Natural killer cell (primary cell): Measurements from ENCODE around the gene TMCO4. TPM values are rescaled to one million over a fixed set of nuclear protein-coding genes. Genes with fewer than 3 reads are reported as not detected.

Experiments
- ATAC-seq, 3 donors: fragments of 150-1000 bp in 2 of 3; fragments of 200-7000 bp in 1 of 3; cut with Tn5 transposase; 1 replicate in 1 of 3; 2 replicates in 2 of 3; pipeline ENCODE4 v1.10.0; 2021; ENCODE audit warnings: mild to moderate bottlenecking in 2 of 3, moderate library complexity in 2 of 3
- DNase-seq, 2 donors: peaks; one replicate each; pipeline versions ENCODE4 v3.0.0 to v3.0.0-alpha.2; 2013 to 2021; ENCODE audit warnings: mixed read lengths in 1 of 2
- H3K27ac ChIP-seq: one replicate; pipeline ENCODE4 v1.5.1; 2013; ENCODE audit warnings: mild to moderate bottlenecking, low read length
- H3K27me3 ChIP-seq: one replicate; pipeline ENCODE4 v1.6.1; 2013; ENCODE audit warnings: low read length; ENCODE audit not compliant: control insufficient read depth, insufficient read depth
- H3K36me3 ChIP-seq: one replicate; pipeline ENCODE4 v1.6.1; 2013; ENCODE audit warnings: low read length; ENCODE audit not compliant: control insufficient read depth, insufficient read depth
- H3K4me1 ChIP-seq: one replicate; pipeline ENCODE4 v1.6.1; 2013; ENCODE audit warnings: low read length; ENCODE audit not compliant: control insufficient read depth, insufficient read depth
- H3K4me3 ChIP-seq: one replicate; pipeline ENCODE4 v1.5.1; 2013; ENCODE audit warnings: low read length
- H3K9me3 ChIP-seq: one replicate; pipeline ENCODE4 v1.6.1; 2013; ENCODE audit warnings: low read length; ENCODE audit not compliant: control insufficient read depth, insufficient read depth
- H3K27ac Mint-ChIP-seq, 2 donors: one replicate each; pipeline ENCODE4 v1.8.0; 2022; ENCODE audit warnings: mild to moderate bottlenecking in 2 of 2, mixed read lengths in 2 of 2, moderate library complexity in 1 of 2
- H3K27me3 Mint-ChIP-seq, 2 donors: one replicate each; pipeline ENCODE4 v1.8.0; 2022; ENCODE audit warnings: low read depth in 2 of 2, mixed read lengths in 2 of 2
- H3K36me3 Mint-ChIP-seq: one replicate; pipeline ENCODE4 v1.8.0; 2022; ENCODE audit warnings: mixed read lengths
- H3K4me1 Mint-ChIP-seq, 2 donors: one replicate each; pipeline ENCODE4 v1.8.0; 2022; ENCODE audit warnings: mixed read lengths in 2 of 2
- H3K4me3 Mint-ChIP-seq: one replicate; pipeline ENCODE4 v1.8.0; 2022; ENCODE audit warnings: mild to moderate bottlenecking, moderate library complexity, mixed read lengths
- H3K9me3 Mint-ChIP-seq, 2 donors: one replicate each; pipeline ENCODE4 v1.8.0; 2022; ENCODE audit warnings: mixed read lengths in 2 of 2
- CTCF ChIP-seq: fragments of 200-600 bp; IDR thresholded peaks from one replicate; pipeline ENCODE4 v1.8.0; 2022; ENCODE audit warnings: antibody characterized with exemption
- WGBS: methylation state at CpG from one replicate; pipeline ENCODE4 v1.1.7; 2013; ENCODE audit warnings: missing lambda C conversion rate; ENCODE audit not compliant: insufficient coverage; 5-methylcytosine and 5-hydroxymethylcytosine counted together
- intact Hi-C: fragments of 100-400 bp; cut with micrococcal nuclease; formaldehyde crosslinking; loops from one replicate; pipeline ENCODE4 v1.14.2; 2022
- total RNA-seq, 4 donors: library from RNA; stranded (reverse); fragments of 120-200 nt in 1 of 4; gene quantifications; one replicate each; pipeline versions ENCODE4 v1.2.3 to v1.2.4, GENCODE V29; 2013 to 2022

The TMCO4 gene
- total RNA-seq, 3 donors from 2014 or later (not counting 1 experiment from before 2014, with no cell fraction given), result 14.2 to 21.5 (median 18.3) TPM

GRCh38 chr1:19648689-19649088 lies 151.0 kb downstream of the TMCO4 start:
- Mint-ChIP-seq H3K4me1 (peaks cover 12 to 14% of the 10 kb centered on the region in 2 donors), H3K36me3 (no peaks in the 10 kb centered on the region), H3K27me3 (peaks cover 0 to 9% of the 10 kb centered on the region in 2 donors), H3K4me3 (no peak overlapping the region), H3K9me3 (no peaks in the 10 kb centered on the region), H3K27ac (no peak overlapping the region)
- intact Hi-C loops, result loop anchor here (5.0 kb wide), 1 partner anchor 51 kb away; a partner anchor contains a TSS
- no peak for TF ChIP-seq CTCF
- Histone ChIP-seq H3K9me3 (no peaks in the 10 kb centered on the region), H3K27ac (no peak overlapping the region), H3K4me1 (peaks cover 19% of the 10 kb centered on the region), H3K27me3 (peaks cover 12% of the 10 kb centered on the region), H3K4me3 (no peak overlapping the region), H3K36me3 (no peaks in the 10 kb centered on the region)
- ATAC-seq (no peak), DNase-seq (no peak)
- 90% methylated on average over 11 of the region's 11 CpGs for WGBS

GRCh38 chr1:19648239-19648638 lies 151.5 kb downstream of the TMCO4 start:
- WGBS, result 76% methylated on average over 14 of the region's 14 CpGs
- H3K27me3 ChIP-seq, result peaks cover 16% of the 10 kb centered on the region
- no peaks in the 10 kb centered on the region for H3K36me3 ChIP-seq
- H3K4me1 Mint-ChIP-seq, result peaks cover 17 to 18% of the 10 kb centered on the region in 2 donors
- H3K4me3 Mint-ChIP-seq, result no peak overlapping the region
- H3K27me3 Mint-ChIP-seq, result peaks cover 4 to 13% of the 10 kb centered on the region in 2 donors
- H3K27ac ChIP-seq, result no peak overlapping the region
- intact Hi-C loops, result loop anchor here (5.0 kb wide), 1 partner anchor 51 kb away; a partner anchor contains a TSS
- H3K4me1 ChIP-seq, result peaks cover 19% of the 10 kb centered on the region
- no peaks in the 10 kb centered on the region for H3K9me3 Mint-ChIP-seq
- no peak overlapping the region for H3K27ac Mint-ChIP-seq
- TF ChIP-seq CTCF, result no peak
- no peak for ATAC-seq
- no peak for DNase-seq
- H3K9me3 ChIP-seq, result no peaks in the 10 kb centered on the region
- no peaks in the 10 kb centered on the region for H3K36me3 Mint-ChIP-seq
- H3K4me3 ChIP-seq, result no peak overlapping the region

- Mint-ChIP-seq H3K9me3 (no peaks in the 10 kb centered on the region), H3K4me3 (no peak overlapping the region), H3K27me3 (peaks cover 10 to 18% of the 10 kb centered on the region in 2 donors), H3K27ac (no peak overlapping the region), H3K36me3 (no peaks in the 10 kb centered on the region), H3K4me1 (peaks cover 19 to 23% of the 10 kb centered on the region in 2 donors)
- intact Hi-C loops, result loop anchor here (5.0 kb wide), 1 partner anchor 50 kb away; a partner anchor contains a TSS
- peaks cover 20% of the 10 kb centered on the region for H3K27me3 ChIP-seq
- ATAC-seq (no peak), DNase-seq (peak in 1 of 2 donors; percentile 66)
- TF ChIP-seq CTCF, result no peak
- peaks cover 21% of the 10 kb centered on the region for H3K4me1 ChIP-seq
- no peaks in the 10 kb centered on the region for H3K36me3 ChIP-seq
- H3K4me3 ChIP-seq, result no peak overlapping the region
- H3K9me3 ChIP-seq, result no peaks in the 10 kb centered on the region
- H3K27ac ChIP-seq, result no peak overlapping the region
- WGBS, result 14% methylated on average over 16 of the region's 16 CpGs
Observed at GRCh38 chr1:19647643-19648042, 152.1 kb downstream of the TMCO4 start.
